Left ventricle myocardium inferior (tissue), 1 donor: Measurements from ENCODE around the gene ADAMTSL2. TPM values are rescaled to one million over a fixed set of nuclear protein-coding genes. Genes with fewer than 3 reads are reported as not detected.

ENCODE experiments used
- DNase-seq: peaks from one replicate; pipeline ENCODE4 v3.0.0-alpha.2; 2020
- H3K27ac ChIP-seq: fragments of 200-600 bp; replicated peaks from 2 replicates; pipeline ENCODE4 v1.8.0; 2021
- H3K27me3 ChIP-seq: fragments of 200-600 bp; 2 replicates; pipeline ENCODE4 v1.8.0; 2021; ENCODE audit warnings: low read depth
- H3K36me3 ChIP-seq: fragments of 200-600 bp; 2 replicates; pipeline ENCODE4 v1.8.0; 2021
- H3K4me1 ChIP-seq: fragments of 200-600 bp; 2 replicates; pipeline ENCODE4 v1.8.0; 2021
- H3K4me3 ChIP-seq: fragments of 200-600 bp; 2 replicates; pipeline ENCODE4 v1.8.0; 2021; ENCODE audit warnings: mild to moderate bottlenecking, moderate library complexity
- H3K9me3 ChIP-seq: fragments of 200-600 bp; replicated peaks from 2 replicates; pipeline ENCODE4 v1.8.0; 2021
- intact Hi-C: fragments of 100-400 bp; cut with micrococcal nuclease; formaldehyde crosslinking; loops from one replicate; pipeline ENCODE4 v1.11.0; 2022
- total RNA-seq: library from RNA; stranded (reverse); fragmentation: NEBNext Ultra II Directional; extraction: Animal tissue kit (Norgen Biotek cat#: 25700); gene quantifications from one replicate; pipeline ENCODE4 v1.2.1, GENCODE V29; 2021
- TF ChIP-seq, protein P1 (sequence below): fragments of 200-600 bp; IDR thresholded peaks from 2 replicates; pipeline ENCODE4 v1.8.0; 2021; ENCODE audit warnings: antibody characterized with exemption, mild to moderate bottlenecking, borderline replicate concordance
- donor health status: DM: no; HTN: yes; CAD: no; lungs with severe emphysema.

Gene ADAMTSL2
- total RNA-seq, 1 donor from 2014 or later, result 6.0 TPM

DNA sequence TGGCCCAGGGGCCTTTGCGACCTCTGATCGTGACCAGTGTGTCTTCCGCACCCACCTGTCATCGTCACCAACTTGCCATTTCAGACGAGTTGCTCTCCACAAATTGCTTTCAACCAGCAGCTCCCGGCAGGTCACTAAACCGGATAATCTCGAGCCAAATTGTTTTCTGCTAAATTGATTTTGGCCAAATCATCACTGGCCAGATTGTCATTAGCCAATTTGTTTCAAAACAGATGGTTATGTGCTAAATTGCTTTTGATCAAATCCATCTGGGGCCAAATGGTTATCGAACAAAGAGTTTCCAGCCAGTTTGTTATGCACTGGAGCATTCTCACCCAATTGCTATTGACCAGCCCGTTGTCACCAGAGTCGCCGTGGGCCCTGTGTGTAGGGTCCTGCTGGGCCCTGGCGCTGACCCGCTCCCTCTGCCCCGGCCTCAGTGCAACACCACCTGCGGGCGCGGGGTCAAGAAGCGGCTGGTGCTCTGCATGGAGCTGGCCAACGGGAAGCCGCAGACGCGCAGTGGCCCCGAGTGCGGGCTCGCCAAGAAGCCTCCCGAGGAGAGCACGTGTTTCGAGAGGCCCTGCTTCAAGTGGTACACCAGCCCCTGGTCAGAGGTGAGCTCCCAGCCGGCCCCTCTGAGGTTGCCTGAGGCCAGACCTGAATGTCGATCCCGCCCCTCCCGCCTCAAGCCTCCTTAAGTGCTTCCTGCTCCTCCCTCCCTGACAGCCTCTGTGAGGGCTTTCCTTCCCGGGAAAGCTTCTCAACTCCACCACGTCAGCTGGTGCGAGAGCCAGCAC is 35.6 kb downstream of the ADAMTSL2 start:
- no peak overlapping the region for H3K27ac ChIP-seq
- H3K9me3 ChIP-seq, result no peaks in the 10 kb centered on the region
- DNase-seq, result no peak
- H3K27me3 ChIP-seq, result peaks cover under 1% of the 10 kb centered on the region
- intact Hi-C loops, result no loop called here
- H3K4me3 ChIP-seq, result no peak overlapping the region
- H3K36me3 ChIP-seq, result no peaks in the 10 kb centered on the region
- TF ChIP-seq, protein P1, sequence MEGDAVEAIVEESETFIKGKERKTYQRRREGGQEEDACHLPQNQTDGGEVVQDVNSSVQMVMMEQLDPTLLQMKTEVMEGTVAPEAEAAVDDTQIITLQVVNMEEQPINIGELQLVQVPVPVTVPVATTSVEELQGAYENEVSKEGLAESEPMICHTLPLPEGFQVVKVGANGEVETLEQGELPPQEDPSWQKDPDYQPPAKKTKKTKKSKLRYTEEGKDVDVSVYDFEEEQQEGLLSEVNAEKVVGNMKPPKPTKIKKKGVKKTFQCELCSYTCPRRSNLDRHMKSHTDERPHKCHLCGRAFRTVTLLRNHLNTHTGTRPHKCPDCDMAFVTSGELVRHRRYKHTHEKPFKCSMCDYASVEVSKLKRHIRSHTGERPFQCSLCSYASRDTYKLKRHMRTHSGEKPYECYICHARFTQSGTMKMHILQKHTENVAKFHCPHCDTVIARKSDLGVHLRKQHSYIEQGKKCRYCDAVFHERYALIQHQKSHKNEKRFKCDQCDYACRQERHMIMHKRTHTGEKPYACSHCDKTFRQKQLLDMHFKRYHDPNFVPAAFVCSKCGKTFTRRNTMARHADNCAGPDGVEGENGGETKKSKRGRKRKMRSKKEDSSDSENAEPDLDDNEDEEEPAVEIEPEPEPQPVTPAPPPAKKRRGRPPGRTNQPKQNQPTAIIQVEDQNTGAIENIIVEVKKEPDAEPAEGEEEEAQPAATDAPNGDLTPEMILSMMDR, result no peak
- H3K4me1 ChIP-seq, result peaks cover 28% of the 10 kb centered on the region

DNA sequence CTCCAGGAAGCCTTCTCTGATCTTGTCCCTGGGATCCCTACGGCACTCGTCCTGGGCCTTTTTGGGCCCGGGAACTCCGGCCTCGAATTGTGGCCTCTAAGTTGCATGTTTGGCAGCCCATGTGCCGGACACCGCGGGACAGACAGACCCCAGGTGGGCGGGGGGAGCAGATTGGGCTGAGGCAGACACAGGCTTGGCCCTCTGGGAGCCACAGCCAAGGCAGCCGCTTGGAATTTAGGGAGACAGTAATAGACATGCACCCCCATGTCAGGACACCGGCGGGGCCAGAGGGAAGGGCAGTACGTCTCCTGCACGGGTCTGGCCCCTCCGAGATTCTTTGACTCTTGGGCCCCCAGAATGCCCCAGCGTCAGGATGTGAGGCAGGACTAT is 36.2 kb downstream of the ADAMTSL2 start:
- TF ChIP-seq, protein P1, result no peak
- no peak for DNase-seq
- Histone ChIP-seq H3K27ac (no peak overlapping the region), H3K9me3 (no peaks in the 10 kb centered on the region), H3K4me3 (no peak overlapping the region), H3K27me3 (peaks cover 7% of the 10 kb centered on the region), H3K4me1 (peaks cover 30% of the 10 kb centered on the region), H3K36me3 (no peaks in the 10 kb centered on the region)
- intact Hi-C loops, result no loop called here

DNA sequence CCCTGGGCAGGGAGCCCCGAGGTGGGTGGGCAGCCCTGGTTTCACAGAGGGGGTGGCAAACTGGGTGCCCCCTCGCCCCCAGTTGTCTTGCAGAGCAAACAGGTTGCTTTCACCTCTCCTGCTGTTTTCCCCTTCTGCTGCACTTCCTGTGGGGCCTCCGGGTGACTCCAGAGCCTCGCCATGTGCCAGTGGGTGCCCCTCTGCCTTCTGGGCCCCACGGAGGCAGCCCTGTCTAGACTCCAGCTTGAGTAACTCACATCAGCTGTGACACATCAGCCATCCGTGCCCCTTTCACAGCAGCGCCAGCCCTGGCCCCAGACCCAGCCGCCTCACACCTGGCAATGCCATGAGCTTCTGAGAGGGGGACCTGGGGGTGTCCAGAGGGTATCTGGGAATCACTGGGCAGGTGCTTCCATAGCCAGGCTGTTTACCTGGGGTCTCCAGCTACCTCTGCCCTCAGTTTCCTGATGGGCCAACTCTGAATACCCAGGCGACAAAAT is 36.9 kb downstream of the ADAMTSL2 start:
- intact Hi-C loops, result no loop called here
- TF ChIP-seq, protein P1, result no peak
- Histone ChIP-seq H3K4me1 (peaks cover 36% of the 10 kb centered on the region), H3K9me3 (no peaks in the 10 kb centered on the region), H3K36me3 (no peaks in the 10 kb centered on the region), H3K27ac (no peak overlapping the region), H3K27me3 (peaks cover 11% of the 10 kb centered on the region), H3K4me3 (no peak overlapping the region)
- no peak for DNase-seq

DNA sequence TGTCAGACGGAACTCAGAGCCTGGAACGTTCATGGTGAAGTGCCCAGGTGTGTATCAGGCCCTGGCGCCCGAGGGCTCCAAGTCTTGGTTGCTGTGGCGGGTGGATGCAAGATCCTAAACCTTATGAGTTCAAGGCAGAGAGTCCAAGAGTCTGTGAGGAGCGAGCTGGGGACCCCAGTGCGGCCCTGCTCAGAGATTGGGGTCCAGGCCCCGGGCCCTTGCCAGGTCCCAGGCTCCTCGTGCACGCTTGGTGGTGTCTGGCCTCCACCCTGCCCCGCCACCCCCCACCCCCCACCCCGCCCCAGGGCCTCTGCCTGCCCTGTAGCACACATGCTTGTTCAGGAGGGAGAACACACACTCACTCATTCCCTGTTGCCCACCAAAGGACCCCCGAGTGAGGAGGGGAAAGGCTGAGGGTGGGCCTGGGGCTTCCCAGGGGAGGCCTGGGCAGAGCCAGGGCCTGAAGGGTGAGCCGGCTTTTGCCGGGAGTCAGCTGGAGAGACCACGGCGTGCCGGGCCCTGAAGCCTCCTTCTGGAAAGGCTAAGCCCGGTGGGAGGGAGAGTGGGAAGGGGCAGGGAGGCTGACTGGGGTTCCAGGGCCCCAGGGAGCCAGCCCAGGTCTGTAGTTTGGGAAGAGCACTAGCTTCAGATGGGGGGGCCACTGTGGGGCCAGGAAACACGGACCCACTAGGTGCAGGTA is 37.5 kb downstream of the ADAMTSL2 start:
- intact Hi-C loops, result no loop called here
- peak overlapping the region; percentile 60 for H3K27ac ChIP-seq
- peaks cover 42% of the 10 kb centered on the region for H3K4me1 ChIP-seq
- no peak for DNase-seq
- TF ChIP-seq, protein P1, result no peak
- H3K36me3 ChIP-seq, result no peaks in the 10 kb centered on the region
- H3K27me3 ChIP-seq, result peaks cover 14% of the 10 kb centered on the region
- H3K4me3 ChIP-seq, result no peak overlapping the region
- H3K9me3 ChIP-seq, result no peaks in the 10 kb centered on the region

DNA sequence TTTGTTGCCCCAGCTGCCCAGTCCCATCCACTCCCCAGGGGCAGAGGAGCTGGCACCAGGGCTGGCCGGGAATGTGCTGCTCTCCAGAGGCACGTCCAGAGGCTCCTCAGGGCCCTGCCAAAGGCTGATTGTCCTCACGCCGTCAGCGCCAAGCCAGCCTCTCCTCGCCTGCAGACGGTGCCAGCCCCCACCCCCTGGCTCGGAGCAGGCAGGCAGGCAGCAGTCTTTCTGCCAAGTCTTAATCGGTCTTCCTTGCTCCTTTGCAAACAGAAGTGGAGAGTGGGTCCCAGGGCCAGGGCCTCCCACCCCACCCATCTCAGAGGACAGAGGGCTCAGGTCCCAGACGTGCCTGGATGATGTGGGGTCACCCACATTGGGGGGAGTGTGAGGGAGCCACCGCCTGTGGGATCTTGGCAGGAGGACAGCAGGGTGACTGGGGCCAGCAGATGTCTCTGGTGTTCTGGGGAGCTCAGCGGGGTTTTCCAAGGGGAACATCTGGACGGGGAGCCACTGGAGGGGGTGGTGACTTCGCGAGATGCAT is 38.4 kb downstream of the ADAMTSL2 start:
- TF ChIP-seq, protein P1, result no peak
- H3K36me3 ChIP-seq, result no peaks in the 10 kb centered on the region
- DNase-seq, result peak; percentile 81
- H3K4me3 ChIP-seq, result no peak overlapping the region
- peaks cover 50% of the 10 kb centered on the region for H3K4me1 ChIP-seq
- H3K9me3 ChIP-seq, result no peaks in the 10 kb centered on the region
- H3K27ac ChIP-seq, result peak overlapping the region; percentile 60
- intact Hi-C loops, result no loop called here
- peaks cover 23% of the 10 kb centered on the region for H3K27me3 ChIP-seq
